Measurements from ENCODE around the gene CRIP2.

GRCh38 chr14:105525861-105526775 is 51.5 kb downstream of the CRIP2 start, which contains the start of gene TMEM121:
- TF ChIP-seq POLR2A (IDR thresholded peaks at IDR 0.05): no peak
- TF ChIP-seq, protein P1, sequence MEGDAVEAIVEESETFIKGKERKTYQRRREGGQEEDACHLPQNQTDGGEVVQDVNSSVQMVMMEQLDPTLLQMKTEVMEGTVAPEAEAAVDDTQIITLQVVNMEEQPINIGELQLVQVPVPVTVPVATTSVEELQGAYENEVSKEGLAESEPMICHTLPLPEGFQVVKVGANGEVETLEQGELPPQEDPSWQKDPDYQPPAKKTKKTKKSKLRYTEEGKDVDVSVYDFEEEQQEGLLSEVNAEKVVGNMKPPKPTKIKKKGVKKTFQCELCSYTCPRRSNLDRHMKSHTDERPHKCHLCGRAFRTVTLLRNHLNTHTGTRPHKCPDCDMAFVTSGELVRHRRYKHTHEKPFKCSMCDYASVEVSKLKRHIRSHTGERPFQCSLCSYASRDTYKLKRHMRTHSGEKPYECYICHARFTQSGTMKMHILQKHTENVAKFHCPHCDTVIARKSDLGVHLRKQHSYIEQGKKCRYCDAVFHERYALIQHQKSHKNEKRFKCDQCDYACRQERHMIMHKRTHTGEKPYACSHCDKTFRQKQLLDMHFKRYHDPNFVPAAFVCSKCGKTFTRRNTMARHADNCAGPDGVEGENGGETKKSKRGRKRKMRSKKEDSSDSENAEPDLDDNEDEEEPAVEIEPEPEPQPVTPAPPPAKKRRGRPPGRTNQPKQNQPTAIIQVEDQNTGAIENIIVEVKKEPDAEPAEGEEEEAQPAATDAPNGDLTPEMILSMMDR (IDR thresholded peaks at IDR 0.05): no peak

All from right lobe of liver (tissue), 4 donors.